DMS53 (cell line): Measurements from ENCODE around the gene CYP27B1.
"Not testable (repeated sequence)": the region's sequence is repeated elsewhere in the genome, so short reads cannot be mapped to it uniquely, and the experiment has no call there.

ENCODE experiments used
- DNase-seq: peaks from one replicate; lab custom pipeline; 2025; lab: John Stamatoyannopoulos, UW

The CYP27B1 gene

DNA sequence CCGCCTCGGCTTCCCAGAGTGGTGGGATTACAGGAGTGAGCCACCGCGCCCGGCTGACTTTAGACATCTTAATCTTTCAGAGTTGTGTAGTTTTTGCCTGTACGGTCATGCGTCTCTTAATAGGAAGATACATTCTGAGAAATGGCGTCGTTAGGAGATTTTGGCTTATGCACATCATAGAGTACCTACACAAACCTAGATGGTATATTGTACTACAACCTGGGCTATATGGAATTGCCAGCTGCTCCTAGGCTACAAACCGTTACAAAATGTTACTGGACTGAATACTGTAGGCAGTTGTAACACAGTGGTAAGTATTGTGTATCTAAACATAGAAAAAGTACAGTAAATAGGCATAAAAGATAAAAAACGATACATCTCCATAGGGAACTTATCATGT lies 17.0 kb upstream of the CYP27B1 start:
- no peak for DNase-seq

DNA sequence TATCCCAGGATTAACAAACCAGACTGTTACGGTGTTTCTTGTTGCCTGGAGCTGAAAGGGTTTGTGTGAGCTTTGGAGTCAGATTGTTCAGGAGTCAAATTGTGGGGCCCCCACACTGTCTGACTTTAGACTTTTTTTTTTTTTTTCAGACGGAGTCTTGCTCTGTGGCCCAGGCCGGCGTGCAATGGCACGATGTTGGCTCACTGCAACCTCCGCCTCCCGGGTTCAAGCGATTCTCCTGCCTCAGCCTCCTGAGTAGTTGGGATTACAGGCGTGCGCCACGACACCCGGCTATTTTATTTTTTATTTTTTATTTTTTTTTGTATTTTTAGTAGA lies 16.6 kb upstream of the CYP27B1 start:
- DNase-seq: no peak

DNA sequence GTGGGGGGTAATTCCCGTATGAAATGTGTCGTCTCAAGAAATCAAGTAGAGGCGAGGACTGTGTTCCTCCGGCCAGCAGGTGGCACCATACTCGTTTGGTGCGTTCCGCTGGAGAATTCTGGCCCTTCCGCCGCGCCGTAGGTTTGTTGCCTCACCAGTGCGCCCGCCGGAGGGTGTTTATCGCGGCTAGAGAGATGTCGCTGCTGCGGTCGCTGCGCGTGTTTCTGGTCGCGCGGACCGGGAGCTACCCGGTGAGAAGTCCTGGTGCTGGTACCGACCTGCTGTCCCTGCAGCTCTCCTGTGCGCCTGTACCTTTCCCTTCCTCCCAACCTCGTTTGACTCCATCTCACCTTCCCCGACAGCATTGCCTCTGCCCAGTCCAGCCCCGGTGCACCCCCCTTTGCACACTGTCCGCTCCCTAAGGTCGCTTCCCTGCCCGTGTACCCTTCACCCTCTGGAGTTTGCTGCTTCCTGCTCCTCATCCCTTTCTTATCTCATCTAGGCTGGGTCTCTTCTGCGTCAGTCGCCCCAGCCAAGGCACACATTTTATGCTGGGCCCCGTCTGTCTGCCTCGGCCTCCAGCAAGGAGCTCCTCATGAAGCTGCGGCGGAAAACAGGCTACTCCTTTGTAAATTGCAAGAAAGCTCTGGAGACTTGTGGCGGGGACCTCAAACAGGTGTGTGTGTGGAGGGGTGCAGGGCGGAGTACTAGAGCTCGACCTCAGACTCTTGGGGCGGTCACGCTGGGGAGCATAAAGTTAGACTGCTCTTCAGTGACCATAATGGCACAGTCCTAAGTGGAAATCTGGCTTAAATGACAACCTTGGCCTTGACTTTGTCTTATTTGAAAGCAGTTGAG lies 16.0 kb upstream of the CYP27B1 start, which contains the start of gene TSFM:
TSS of gene TSFM (plus strand) at position 180 of the 858 bp plus-strand sequence. CDS start at position 195, 15 bp downstream.
- peak; percentile 99 for DNase-seq

DNA sequence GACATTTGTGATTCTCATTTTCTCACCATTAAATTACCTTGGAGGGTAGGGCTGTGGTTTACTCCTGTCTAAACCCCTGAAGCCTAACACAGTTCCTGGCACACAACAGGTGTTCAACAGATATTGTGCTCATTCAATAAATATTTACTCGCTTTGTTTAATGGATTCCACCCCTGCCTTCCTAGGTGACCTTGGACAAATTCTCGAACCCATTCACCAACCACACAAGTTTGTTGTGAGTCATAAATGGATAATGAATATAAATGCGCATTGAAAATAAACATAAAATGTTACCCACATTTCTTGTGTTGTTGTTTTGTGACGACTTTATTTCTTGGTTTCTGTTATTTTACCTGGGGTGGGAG lies 15.3 kb upstream of the CYP27B1 start:
- peak; percentile 76 for DNase-seq

DNA sequence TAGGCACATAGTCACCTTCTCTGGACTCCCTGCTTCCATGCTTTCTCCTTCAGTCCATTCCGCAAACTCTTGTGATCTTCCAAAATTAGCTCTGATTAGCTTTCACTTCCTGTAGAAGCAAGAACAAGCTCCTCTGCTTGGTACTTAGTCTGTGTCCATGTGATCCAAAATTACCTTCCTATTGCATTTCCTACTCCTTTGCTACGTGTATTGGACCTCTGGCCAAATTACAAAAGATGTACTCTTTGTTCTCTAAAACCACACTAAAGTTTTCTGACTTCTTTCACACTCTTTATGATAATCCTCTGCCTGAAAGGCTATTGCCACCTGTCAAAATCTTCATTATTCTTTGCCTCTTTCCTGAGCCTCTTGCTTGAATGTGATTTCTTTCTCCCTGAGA lies 14.9 kb upstream of the CYP27B1 start:
- no peak for DNase-seq

DNA sequence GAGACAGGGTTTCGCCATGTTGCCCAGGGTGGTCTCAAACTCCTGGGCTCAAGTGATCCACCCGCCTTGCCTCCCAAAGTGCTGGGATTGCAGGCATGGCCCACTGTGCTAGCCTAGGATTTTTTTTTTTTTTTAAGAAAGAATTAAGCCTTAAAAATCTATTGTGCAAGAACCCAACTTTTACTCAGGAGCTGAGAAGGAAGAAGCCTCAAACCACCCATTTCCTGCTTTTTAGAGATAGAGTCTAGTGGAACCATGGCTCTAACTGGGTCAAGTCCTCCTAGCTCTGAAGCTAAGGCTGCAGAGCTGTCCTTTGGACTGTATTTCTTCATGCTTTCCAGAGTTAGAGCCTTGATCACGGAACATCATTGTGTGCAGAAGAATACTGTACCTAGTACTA lies 14.4 kb upstream of the CYP27B1 start:
- DNase-seq: no peak

DNA sequence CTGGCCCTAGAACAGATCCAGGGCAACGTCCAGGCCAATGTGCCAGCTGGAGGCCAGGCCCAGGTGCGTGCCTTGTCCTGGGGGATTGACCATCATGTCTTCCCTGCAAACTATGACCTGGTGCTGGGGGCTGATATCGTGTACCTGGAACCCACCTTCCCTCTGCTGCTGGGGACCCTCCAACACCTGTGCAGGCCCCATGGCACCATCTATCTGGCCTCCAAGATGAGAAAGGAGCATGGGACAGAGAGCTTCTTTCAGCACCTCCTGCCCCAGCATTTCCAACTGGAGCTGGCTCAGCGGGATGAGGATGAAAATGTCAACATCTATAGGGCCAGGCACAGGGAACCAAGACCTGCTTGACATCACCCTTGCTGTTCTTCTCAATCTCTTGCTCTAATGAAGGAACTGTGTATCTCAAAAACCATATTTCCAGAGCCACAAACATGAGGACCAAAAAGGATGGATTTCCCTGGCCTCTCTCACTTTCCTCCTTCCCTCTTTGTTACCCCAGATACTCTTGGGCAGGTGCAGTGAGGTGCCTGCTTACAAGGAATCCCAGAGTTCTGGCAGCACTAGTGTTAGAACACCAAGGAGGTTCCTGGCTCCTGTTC lies 13.5 kb upstream of the CYP27B1 start:
- DNase-seq: no peak

DNA sequence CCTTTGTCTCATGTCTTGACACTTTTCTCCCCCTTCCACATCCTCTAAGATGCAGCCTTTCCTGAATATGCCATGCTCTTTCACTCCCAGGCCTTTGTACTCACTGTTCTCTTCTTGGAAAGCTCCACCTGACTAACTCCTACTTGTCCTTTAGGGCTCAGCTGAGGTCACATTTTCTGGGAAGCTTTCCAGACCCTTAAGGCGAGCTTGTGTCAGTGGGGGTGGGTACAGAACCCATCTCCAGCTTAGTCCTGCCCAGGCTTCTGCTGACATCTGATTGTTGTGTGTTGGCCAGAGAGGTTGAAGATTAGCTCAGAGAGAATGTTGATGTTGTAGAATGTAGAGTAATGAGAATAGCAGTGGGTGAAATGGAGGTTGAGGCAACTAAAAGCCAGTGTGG lies 12.9 kb upstream of the CYP27B1 start:
- no peak for DNase-seq

DNA sequence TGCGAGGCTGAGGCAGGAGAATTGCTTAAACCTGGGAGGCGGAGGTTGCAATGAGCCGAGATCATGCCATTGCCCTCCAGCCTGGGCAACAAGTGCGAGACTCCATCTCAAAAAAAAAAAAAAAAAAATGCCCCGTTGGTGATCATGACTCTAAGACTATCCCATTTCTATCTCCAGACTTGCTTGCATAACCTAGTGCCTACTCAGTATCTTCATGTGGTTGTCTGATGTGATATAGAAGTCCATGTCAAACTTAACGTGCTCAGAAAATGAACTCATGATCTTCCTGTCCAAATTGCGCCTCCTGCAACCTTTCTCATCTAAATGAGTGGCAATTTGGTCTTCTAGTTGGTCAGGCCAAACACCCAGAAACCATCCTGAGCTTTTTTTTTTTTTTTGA lies 11.0 kb upstream of the CYP27B1 start:
- no peak for DNase-seq

DNA sequence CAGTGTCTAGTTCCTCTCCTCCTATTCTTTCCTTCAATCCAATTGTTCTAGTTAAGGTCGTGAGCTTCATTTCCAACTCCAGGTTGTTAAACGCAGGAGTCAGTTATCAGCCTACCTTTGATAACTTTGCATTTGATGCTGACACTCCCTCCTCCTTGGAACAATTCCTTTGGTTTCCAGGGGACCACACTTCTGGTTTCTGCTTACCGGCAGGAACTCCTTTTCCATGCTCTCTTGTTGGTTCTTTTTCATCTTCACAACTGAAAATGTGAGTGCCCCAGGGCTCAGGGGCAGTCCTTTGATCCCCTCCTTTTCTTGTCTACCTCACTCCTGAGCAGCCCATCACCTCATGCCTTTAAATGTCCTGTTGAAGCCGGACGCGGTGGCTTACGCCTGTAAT lies 10.5 kb upstream of the CYP27B1 start:
- no peak for DNase-seq

DNA sequence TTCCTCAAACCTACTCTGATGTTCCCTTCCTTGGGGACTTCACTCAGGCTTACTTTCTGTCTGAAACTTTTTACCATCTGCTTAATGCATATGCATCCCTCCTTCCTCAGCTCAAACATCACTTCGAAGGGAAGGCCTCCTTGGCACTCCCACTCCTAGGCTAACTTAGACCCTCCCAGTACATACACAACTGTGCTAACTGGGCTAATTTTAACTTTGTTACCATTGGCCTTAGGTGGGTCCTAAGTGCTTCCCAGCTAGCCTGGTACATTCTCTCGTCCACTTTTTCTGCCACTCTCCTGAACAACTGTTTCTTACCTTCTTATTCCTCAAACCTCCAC lies 9.3 kb upstream of the CYP27B1 start:
- DNase-seq: no peak

DNA sequence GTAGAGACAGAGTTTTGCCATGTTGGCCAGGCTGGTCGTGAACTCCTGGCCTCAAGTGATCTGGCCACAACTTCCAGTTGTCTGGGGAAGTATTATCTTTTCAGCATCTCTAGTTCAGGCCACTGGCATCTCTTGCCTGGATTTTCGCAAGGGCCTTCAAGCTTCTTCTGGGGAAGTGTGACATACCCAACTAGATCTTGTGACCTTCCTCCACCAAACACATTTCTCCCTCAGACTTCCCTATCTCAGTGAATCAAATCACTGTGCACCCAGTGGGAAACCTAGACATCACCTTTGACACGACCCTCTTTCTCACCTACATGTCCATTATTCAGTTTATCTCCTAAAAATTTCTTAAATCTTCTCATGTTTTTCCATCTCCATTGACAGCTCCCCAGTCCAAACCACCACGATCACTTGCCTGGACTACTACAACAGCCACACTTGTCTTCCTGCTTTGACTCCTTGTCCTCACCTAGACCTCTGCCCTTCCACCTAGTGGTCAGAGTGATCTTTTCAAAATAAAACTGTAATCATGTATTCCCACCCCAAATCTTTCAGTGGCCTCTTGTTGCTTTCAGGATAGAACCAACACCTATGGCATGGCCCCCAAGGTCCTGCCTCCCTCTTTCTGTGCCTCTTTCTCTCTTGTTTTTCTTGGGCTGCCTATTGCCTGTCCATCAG lies 8.8 kb upstream of the CYP27B1 start:
- peak; percentile 42 for DNase-seq

DNA sequence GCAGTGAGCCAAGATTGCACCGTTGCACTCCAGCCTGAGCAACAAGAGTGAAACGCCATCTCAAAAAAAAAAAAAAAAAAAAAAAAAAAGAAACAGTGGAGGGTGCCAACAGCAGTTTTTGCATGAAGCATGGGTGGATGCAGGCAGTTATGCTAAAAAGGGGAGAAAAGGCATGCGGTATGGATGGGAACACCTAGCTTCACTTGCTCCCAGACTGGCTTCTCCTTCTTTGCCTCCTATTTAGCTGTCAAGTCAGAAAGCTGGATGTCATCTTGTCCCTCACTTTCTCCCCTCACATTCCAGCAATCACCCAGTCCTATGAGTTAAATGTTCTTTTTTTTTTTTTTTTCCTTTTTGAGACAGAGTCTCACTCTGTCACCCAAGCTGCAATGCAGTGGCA lies 8.2 kb upstream of the CYP27B1 start:
- DNase-seq: no peak

DNA sequence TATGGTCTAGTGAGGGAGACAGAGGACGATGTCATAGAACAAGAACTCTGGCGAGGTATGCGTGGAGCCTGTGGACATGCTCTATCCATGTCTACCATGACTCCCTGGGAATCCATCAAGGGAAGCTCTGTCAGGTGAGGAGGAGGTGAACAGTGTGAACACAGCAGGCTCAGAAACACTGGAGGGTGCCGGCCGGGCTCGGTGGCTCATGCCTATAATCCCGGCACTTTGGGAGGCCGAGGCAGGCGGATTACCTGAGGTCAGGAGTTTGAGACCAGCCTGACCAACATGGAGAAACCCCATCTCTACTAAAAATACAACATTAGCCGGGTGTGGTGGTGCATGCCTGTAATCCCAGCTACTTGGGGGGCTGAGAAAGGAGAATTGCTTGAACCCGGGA lies 7.8 kb upstream of the CYP27B1 start:
- DNase-seq: not testable (repeated sequence)

DNA sequence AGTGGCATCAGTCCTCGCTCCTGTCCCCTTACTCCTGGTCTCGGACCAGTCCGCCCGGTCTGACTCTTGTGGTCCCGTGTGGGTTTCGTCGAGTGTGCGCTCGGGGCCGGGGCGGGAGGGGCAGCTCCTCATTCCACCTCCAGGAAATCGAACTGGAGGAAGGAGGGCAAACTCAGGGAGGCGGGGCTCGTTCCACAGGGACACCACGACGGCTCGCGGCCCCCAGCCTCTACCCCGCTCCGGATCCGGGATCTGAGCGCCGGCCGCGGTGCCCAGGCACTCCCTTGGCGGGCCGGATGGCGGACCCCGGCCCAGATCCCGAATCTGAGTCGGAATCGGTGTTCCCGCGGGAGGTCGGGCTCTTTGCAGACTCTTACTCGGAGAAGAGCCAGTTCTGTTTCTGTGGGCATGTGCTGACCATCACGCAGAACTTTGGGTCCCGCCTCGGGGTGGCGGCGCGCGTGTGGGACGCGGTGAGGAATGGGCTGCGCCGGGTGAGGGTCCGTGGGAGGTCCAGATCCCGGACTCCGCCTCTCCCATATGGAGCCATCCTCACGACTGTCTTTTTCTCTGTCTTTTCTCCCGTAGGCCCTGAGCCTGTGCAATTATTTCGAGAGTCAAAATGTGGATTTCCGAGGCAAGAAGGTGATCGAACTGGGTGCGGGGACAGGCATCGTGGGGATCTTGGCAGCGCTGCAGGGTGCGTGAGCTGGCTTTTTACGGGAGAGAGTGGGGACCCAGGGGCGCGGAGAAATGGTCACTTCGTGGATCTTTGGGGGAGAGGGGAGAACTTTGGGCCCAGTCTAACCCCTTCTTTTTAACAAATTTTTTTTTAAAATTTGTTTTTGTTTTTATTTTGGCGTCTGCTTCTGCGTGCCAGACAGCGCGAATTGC lies 5.8 kb upstream of the CYP27B1 start, which contains the start of gene EEF1AKMT3:
TSS of gene EEF1AKMT3 (plus strand) at position 186 of the 894 bp plus-strand sequence. CDS start at position 297, 111 bp downstream.
- peak; percentile 92 for DNase-seq

DNA sequence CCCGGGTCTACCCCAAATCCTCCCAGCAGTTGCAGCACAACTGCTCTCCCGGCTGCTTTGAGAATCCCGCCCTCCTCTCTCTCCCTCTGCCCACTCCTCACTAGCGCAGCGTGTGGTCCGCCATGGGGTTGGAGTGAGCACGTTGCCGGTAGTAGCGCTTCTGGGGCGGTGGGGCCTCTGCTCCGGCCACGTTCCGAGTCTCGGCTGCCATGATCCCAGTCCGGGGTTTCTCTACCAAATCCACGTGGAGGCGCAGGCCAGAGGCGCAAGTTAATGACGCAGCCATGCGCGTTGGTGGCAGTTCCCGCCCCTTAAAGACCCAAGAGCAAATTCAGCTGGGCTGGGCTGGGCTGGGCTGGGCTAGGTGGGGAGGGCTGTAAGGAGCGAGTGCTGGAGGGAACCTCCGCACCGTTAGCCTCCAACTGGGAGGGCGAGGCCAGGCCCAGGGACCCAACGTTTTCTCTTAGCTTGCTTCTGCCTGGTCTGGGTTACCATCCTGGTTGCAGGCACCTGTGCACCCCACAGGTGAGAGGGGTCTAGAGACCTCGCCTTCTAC lies 5.1 kb upstream of the CYP27B1 start, which contains the start of gene METTL1:
TSS of gene METTL1 (minus strand) at position 233 of the 556 bp plus-strand sequence. CDS start at position 211, 22 bp downstream.
- peak; percentile 99 for DNase-seq

DNA sequence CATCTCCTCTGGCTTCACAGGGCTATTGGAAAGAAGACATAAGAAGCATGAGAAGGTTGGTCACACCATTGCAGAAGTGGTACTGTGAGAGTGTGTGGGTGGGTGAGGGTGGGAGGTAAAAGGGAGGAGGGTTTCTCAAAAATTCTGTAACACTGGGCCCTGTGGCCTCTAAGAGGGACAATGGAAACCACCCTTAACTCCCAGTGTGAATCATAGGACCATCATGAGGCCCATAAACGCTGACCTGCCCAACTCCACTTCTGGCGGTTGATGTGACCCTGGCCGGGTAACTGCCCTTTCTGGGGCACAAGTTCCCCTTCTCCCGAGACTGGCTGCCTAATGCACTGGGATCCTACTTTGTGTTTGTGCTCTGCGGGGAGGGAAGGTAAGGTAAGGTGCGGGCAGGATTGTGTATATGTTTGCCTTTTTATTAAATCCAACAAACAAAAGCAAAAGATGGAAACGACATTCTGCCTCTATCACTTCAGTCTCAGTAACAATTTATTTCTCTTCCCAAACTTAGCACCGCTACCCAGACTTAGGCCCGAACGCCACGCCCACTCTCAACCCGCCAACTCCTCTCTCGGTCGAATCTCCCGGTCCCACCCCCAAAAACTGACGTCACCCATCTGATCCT lies 4.5 kb upstream of the CYP27B1 start:
- peak; percentile 96 for DNase-seq

DNA sequence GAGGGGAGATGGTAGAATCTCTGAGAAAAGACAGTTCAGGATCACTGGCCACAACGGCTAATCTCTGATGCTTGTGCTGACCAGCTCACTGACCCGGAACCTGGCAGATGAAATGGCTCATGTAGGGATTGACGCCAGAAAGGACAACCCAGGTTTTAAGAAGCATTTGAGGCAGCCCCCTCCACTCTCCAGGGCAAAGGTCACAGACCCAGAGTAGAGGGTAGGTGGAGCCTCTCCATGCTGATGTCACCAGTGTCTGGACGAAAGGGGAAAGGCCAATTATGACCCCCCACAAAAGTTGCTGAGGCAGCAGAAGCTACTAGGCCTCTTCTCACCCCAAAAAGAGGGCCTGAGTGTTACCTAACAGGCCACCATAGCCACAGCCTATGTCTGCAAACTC lies 3.9 kb upstream of the CYP27B1 start:
- DNase-seq: no peak

DNA sequence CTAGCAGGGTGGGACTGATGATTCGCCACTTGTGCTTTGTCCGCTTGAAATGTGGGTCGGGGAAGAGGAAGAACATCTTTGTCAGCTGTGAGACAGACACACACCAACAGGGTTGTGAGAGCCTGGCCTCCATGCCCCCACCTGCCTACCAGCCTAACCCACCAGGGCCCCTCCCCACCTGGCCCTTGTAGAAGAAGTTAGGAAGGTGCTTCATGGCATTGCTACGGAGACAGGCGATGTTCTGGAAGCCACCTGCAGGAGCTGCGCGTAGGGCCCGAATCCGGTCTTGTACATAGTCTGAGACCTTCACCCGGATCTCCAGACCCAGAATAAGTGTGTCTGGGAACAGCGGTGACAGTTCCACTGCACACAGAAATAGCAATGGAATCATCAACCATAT lies 2.7 kb upstream of the CYP27B1 start:
- no peak for DNase-seq

DNA sequence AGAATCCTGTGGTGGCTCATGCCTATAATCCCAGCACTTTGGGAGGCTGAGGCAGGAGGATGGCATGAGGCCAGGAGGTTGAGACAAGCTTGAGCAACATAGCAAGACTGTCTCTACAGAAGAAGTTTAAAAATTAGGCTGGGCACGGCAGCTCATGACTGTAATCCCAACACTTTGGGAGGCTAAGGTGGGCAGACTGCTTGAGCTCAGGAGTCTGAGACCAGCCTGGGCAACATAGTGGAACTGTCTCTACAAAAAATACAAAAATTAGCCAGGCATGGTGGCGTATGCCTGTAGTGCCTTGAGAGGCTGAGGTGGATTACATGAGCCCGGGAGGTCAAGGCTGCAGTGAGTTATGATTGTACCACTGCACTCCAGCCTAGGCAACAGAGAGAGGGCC lies 998 bp upstream of the CYP27B1 start:
- no peak for DNase-seq

DNA sequence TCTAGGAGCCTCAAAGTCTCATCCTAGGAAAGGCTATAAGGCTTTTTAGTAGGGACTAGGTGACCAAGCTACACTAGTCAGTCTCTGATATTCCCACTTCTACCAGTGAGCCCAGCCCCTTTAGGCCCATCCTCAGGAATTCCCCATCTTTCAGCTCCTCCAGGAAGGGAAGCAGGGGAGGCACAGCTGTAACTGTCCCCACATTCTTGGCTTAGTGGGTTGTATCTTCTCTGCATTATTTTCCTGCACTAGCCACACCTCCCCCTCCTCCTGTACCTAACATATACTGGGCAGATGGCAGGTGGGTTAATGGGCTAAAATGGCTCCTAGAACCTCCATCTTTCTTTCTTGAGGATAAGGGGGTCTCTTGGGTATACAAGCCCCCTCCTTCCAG lies 424 bp upstream of the CYP27B1 start:
- DNase-seq: no peak
